ENCODE results near the gene SYT1.

Gene SYT1

DNA sequence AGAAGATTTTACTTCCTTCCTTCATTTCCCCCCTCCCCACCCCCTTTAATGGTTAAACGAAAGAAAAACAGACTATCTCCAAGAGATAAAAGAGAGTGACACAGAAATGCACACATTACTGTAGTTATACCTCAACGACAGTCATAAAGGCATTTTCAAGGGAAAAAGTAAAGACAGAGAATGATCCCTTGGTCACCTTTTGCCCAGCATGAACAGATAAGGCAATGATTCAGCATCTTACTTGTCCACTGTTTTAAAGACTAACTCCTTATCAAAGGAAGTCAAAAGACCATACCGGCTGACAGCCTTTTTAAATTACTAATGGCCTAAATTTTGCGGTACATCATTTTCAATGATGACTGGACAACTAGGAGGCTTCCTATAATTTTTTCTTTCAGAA lies 499.6 kb downstream of the SYT1 start (continued):
- TF ChIP-seq ZBTB8A (tag by site-specific recombination; IDR thresholded peaks at IDR 0.05), result no peak
- TF ChIP-seq, protein P1, sequence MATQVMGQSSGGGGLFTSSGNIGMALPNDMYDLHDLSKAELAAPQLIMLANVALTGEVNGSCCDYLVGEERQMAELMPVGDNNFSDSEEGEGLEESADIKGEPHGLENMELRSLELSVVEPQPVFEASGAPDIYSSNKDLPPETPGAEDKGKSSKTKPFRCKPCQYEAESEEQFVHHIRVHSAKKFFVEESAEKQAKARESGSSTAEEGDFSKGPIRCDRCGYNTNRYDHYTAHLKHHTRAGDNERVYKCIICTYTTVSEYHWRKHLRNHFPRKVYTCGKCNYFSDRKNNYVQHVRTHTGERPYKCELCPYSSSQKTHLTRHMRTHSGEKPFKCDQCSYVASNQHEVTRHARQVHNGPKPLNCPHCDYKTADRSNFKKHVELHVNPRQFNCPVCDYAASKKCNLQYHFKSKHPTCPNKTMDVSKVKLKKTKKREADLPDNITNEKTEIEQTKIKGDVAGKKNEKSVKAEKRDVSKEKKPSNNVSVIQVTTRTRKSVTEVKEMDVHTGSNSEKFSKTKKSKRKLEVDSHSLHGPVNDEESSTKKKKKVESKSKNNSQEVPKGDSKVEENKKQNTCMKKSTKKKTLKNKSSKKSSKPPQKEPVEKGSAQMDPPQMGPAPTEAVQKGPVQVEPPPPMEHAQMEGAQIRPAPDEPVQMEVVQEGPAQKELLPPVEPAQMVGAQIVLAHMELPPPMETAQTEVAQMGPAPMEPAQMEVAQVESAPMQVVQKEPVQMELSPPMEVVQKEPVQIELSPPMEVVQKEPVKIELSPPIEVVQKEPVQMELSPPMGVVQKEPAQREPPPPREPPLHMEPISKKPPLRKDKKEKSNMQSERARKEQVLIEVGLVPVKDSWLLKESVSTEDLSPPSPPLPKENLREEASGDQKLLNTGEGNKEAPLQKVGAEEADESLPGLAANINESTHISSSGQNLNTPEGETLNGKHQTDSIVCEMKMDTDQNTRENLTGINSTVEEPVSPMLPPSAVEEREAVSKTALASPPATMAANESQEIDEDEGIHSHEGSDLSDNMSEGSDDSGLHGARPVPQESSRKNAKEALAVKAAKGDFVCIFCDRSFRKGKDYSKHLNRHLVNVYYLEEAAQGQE (tag by site-specific recombination; IDR thresholded peaks at IDR 0.05), result no peak
- no peak for TF ChIP-seq ZNF792 (tag by site-specific recombination; IDR thresholded peaks at IDR 0.05)
- TF ChIP-seq, protein P2, sequence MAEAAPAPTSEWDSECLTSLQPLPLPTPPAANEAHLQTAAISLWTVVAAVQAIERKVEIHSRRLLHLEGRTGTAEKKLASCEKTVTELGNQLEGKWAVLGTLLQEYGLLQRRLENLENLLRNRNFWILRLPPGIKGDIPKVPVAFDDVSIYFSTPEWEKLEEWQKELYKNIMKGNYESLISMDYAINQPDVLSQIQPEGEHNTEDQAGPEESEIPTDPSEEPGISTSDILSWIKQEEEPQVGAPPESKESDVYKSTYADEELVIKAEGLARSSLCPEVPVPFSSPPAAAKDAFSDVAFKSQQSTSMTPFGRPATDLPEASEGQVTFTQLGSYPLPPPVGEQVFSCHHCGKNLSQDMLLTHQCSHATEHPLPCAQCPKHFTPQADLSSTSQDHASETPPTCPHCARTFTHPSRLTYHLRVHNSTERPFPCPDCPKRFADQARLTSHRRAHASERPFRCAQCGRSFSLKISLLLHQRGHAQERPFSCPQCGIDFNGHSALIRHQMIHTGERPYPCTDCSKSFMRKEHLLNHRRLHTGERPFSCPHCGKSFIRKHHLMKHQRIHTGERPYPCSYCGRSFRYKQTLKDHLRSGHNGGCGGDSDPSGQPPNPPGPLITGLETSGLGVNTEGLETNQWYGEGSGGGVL (tag by site-specific recombination; IDR thresholded peaks at IDR 0.05), result no peak
- TF ChIP-seq, protein P3, sequence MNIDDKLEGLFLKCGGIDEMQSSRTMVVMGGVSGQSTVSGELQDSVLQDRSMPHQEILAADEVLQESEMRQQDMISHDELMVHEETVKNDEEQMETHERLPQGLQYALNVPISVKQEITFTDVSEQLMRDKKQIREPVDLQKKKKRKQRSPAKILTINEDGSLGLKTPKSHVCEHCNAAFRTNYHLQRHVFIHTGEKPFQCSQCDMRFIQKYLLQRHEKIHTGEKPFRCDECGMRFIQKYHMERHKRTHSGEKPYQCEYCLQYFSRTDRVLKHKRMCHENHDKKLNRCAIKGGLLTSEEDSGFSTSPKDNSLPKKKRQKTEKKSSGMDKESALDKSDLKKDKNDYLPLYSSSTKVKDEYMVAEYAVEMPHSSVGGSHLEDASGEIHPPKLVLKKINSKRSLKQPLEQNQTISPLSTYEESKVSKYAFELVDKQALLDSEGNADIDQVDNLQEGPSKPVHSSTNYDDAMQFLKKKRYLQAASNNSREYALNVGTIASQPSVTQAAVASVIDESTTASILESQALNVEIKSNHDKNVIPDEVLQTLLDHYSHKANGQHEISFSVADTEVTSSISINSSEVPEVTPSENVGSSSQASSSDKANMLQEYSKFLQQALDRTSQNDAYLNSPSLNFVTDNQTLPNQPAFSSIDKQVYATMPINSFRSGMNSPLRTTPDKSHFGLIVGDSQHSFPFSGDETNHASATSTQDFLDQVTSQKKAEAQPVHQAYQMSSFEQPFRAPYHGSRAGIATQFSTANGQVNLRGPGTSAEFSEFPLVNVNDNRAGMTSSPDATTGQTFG (tag by site-specific recombination; IDR thresholded peaks at IDR 0.05; ENCODE audit: borderline replicate concordance), result no peak
- TF ChIP-seq, protein P4, sequence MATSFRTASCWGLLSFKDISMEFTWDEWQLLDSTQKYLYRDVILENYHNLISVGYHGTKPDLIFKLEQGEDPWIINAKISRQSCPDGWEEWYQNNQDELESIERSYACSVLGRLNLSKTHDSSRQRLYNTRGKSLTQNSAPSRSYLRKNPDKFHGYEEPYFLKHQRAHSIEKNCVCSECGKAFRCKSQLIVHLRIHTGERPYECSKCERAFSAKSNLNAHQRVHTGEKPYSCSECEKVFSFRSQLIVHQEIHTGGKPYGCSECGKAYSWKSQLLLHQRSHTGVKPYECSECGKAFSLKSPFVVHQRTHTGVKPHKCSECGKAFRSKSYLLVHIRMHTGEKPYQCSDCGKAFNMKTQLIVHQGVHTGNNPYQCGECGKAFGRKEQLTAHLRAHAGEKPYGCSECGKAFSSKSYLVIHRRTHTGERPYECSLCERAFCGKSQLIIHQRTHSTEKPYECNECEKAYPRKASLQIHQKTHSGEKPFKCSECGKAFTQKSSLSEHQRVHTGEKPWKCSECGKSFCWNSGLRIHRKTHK (tag by site-specific recombination; IDR thresholded peaks at IDR 0.05), result no peak

DNA sequence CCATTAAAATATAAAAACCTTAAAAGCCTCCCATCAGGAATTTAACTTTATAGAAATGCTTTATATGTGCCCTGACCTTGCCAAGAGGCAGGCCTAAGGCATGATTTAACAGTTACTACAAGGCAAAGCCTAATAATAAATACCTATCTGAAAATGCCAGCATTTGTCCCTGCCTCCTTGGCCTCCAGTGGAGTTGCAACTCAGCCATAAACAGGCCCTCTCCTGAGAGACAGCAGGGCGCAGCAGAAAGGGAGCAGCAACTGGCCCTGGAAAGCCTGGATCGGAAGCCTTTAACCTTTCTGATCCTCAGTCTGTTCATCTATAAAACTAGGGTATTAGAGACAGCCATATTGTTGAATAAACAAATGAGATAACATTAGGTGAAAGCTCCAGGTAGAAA lies 501.8 kb downstream of the SYT1 start:
- H3K4me3 ChIP-seq (ENCODE audit: low read depth, low read length), result no peak overlapping the region
- no peak for TF ChIP-seq ZNF561 (tag by site-specific recombination; IDR thresholded peaks at IDR 0.05; ENCODE audit: borderline replicate concordance)
- TF ChIP-seq ZIC2 (tag by site-specific recombination; IDR thresholded peaks at IDR 0.05), result peak; percentile 33
- H3K27ac ChIP-seq (ENCODE audit: extremely low read depth, low read depth, low read length), result no peak overlapping the region
- H3K9me3 ChIP-seq (ENCODE audit: control insufficient read depth, insufficient read depth, low read depth, low read length), result no peaks in the 10 kb centered on the region
- ChIA-PET CTCF (interaction anchor here (0.9 kb wide), 1 partner anchor 22 kb away, joined by 4 read pairs; no protein-coding TSS in a partner anchor), POLR2A (no interaction called here)
- no peaks in the 10 kb centered on the region for H3K4me1 ChIP-seq (ENCODE audit: control insufficient read depth, insufficient read depth, low read length)
- no peaks in the 10 kb centered on the region for H3K36me3 ChIP-seq (ENCODE audit: control insufficient read depth in 2 of 2, insufficient read depth in 1 of 2, low read length in 2 of 2)

DNA sequence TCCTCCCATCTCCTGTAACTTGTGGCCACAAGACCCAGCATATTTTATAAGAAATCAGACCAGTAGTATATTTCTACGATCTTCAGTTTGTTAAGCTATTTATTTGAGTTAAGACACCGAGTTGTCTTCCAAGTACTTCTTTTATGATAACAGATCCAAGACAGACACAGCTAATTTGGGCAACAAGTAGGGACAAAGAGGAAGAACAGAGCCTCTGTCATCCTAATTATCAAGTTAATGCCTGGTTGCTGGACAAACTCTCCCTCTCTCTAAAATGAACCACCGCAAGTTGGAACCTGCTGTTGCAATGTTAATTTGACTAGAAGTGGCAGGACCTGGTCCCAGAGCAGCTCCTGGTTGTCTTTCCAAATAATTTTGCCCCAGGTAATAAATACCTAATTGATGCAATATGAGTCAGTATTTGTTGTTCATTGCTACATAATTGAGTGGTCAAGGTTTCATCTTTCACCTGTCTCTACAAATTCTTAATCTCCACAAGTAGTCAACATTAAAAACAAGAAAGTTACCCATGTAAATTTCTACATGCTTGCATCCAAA lies 502.5 kb downstream of the SYT1 start:
- CTCF ChIA-PET, result interaction anchor here (0.6 to 0.9 kb wide), 3 partner anchors 22 to 1197 kb away, joined by 3 to 4 read pairs (median 4); no protein-coding TSS in a partner anchor
- Histone ChIP-seq H3K36me3 (ENCODE audit: control insufficient read depth in 2 of 2, insufficient read depth in 1 of 2, low read length in 2 of 2) (no peaks in the 10 kb centered on the region), H3K4me3 (ENCODE audit: low read depth, low read length) (no peak overlapping the region), H3K4me1 (ENCODE audit: control insufficient read depth, insufficient read depth, low read length) (no peaks in the 10 kb centered on the region), H3K27ac (ENCODE audit: extremely low read depth, low read depth, low read length) (no peak overlapping the region), H3K9me3 (ENCODE audit: control insufficient read depth, insufficient read depth, low read depth, low read length) (no peaks in the 10 kb centered on the region)
- POLR2A ChIA-PET, result no interaction called here
- TF ChIP-seq, protein P4 (tag by site-specific recombination; IDR thresholded peaks at IDR 0.05), result no peak
- TF ChIP-seq ZNF555 (tag by site-specific recombination; conservative IDR thresholded peaks at IDR 0.05) (no peak), ZNF561 (tag by site-specific recombination; IDR thresholded peaks at IDR 0.05; ENCODE audit: borderline replicate concordance) (no peak), ZNF274 (IDR thresholded peaks at IDR 0.05; ENCODE audit: low read length) (no peak), ZNF274 (tag by site-specific recombination; IDR thresholded peaks at IDR 0.05; ENCODE audit: borderline replicate concordance) (no peak), ZNF366 (tag by site-specific recombination; conservative IDR thresholded peaks at IDR 0.05) (no peak), KLF7 (tag by site-specific recombination; IDR thresholded peaks at IDR 0.05; ENCODE audit: borderline replicate concordance) (no peak), ZNF341 (tag by site-specific recombination; IDR thresholded peaks at IDR 0.05; ENCODE audit: low read depth) (no peak), ZNF571 (tag by site-specific recombination; IDR thresholded peaks at IDR 0.05) (no peak), ZNF660 (tag by site-specific recombination; IDR thresholded peaks at IDR 0.05) (no peak), ZNF211 (tag by site-specific recombination; IDR thresholded peaks at IDR 0.05; ENCODE audit: low read depth) (no peak)
- TF ChIP-seq, protein P5, sequence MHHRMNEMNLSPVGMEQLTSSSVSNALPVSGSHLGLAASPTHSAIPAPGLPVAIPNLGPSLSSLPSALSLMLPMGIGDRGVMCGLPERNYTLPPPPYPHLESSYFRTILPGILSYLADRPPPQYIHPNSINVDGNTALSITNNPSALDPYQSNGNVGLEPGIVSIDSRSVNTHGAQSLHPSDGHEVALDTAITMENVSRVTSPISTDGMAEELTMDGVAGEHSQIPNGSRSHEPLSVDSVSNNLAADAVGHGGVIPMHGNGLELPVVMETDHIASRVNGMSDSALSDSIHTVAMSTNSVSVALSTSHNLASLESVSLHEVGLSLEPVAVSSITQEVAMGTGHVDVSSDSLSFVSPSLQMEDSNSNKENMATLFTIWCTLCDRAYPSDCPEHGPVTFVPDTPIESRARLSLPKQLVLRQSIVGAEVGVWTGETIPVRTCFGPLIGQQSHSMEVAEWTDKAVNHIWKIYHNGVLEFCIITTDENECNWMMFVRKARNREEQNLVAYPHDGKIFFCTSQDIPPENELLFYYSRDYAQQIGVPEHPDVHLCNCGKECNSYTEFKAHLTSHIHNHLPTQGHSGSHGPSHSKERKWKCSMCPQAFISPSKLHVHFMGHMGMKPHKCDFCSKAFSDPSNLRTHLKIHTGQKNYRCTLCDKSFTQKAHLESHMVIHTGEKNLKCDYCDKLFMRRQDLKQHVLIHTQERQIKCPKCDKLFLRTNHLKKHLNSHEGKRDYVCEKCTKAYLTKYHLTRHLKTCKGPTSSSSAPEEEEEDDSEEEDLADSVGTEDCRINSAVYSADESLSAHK (tag by site-specific recombination; IDR thresholded peaks at IDR 0.05), result no peak

All from HEK293 (cell line).